ENCODE data around the gene LRRC8E.

DNA sequence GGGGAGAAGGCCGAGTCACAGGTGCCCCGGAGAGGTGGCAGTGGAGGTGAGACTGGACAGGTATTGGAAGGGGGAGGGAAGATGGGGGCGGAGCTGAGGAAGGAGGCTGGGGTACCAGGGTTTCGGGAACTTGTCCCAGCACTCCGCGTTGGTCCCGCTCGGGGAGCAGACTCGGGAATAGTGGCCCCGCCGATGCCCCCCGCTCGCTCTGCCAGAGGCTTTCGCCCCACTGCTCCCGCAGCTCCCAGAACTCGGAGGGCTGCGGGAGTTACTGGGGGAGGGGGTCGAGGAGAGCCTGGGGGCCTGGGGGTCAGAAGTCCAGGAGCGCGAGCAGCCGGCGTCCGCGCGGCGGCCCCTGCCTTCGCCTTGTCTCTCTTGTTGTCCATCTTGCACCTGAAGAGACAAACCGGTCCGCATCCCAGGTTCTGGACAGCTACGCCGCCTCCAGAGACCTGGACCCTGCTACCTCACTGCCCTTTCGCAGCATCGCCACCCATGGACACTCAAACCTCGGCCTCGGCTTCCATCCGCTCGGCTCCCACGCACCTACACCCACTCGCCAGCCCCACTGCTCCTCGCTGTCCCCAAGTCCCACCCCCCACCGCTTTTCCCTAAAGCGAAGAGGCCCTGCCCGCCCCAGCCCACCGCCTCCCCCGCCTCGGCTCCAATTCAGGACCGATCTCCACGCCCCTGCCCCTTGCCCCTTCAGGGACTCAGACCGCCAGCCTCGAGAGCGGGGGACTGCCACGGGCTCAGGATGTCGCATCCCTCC, 14.8 kb upstream of the LRRC8E start:
- TF ChIP-seq ZNF274 (IDR thresholded peaks at IDR 0.05; ENCODE audit: insufficient read depth, insufficient read length) (no peak), CEBPB (IDR thresholded peaks at IDR 0.05; ENCODE audit: borderline replicate concordance in 1 of 2, low read depth in 2 of 2, low read length in 2 of 2) (no peak), PAX8 (IDR thresholded peaks at IDR 0.05) (no peak), TCF7 (IDR thresholded peaks at IDR 0.05; ENCODE audit: borderline replicate concordance) (no peak), POLR2A (IDR thresholded peaks at IDR 0.05; ENCODE audit: low read depth, low read length) (no peak), HSF1 (IDR thresholded peaks at IDR 0.05; ENCODE audit: low read depth, low read length) (no peak), POLR2AphosphoS5 (IDR thresholded peaks at IDR 0.05; ENCODE audit: low read length) (no peak), ZZZ3 (IDR thresholded peaks at IDR 0.05; ENCODE audit: control insufficient read depth, insufficient read length, low read depth) (no peak), ELK1 (IDR thresholded peaks at IDR 0.05; ENCODE audit: low read depth, low read length) (no peak), USF1 (IDR thresholded peaks at IDR 0.05; ENCODE audit: borderline replicate concordance, extremely low read length, insufficient read depth, low read depth, low read length) (no peak), FOS (IDR thresholded peaks at IDR 0.05; ENCODE audit: borderline replicate concordance, extremely low read depth, insufficient read length) (no peak), MYC (IDR thresholded peaks at IDR 0.05; ENCODE audit: insufficient read depth, insufficient read length, insufficient replicate concordance, low read length, severe bottlenecking) (no peak)
- TF ChIP-seq, protein P1, sequence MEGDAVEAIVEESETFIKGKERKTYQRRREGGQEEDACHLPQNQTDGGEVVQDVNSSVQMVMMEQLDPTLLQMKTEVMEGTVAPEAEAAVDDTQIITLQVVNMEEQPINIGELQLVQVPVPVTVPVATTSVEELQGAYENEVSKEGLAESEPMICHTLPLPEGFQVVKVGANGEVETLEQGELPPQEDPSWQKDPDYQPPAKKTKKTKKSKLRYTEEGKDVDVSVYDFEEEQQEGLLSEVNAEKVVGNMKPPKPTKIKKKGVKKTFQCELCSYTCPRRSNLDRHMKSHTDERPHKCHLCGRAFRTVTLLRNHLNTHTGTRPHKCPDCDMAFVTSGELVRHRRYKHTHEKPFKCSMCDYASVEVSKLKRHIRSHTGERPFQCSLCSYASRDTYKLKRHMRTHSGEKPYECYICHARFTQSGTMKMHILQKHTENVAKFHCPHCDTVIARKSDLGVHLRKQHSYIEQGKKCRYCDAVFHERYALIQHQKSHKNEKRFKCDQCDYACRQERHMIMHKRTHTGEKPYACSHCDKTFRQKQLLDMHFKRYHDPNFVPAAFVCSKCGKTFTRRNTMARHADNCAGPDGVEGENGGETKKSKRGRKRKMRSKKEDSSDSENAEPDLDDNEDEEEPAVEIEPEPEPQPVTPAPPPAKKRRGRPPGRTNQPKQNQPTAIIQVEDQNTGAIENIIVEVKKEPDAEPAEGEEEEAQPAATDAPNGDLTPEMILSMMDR (IDR thresholded peaks at IDR 0.05 in 2 of 3, conservative IDR thresholded peaks at IDR 0.05 in 1 of 3; ENCODE audit: control insufficient read depth in 2 of 3, extremely low read depth in 1 of 3, insufficient read depth in 1 of 3, low read depth in 3 of 3, low read length in 3 of 3): no peak
- TF ChIP-seq, protein P2, sequence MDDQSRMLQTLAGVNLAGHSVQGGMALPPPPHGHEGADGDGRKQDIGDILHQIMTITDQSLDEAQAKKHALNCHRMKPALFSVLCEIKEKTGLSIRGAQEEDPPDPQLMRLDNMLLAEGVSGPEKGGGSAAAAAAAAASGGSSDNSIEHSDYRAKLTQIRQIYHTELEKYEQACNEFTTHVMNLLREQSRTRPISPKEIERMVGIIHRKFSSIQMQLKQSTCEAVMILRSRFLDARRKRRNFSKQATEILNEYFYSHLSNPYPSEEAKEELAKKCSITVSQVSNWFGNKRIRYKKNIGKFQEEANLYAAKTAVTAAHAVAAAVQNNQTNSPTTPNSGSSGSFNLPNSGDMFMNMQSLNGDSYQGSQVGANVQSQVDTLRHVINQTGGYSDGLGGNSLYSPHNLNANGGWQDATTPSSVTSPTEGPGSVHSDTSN (IDR thresholded peaks at IDR 0.05; ENCODE audit: insufficient replicate concordance, low read depth, low read length): no peak
